H1 (cell line): ENCODE results near the gene IL17RE. TPM values are rescaled to one million over a fixed set of nuclear protein-coding genes. Genes with fewer than 3 reads are reported as not detected.

Experiments
- RXRA ChIP-seq: IDR thresholded peaks from 2 replicates; pipeline ENCODE4 v1.6.1; 2011; ENCODE audit warnings: low read depth, mild to moderate bottlenecking, low read length, moderate library complexity; ENCODE audit not compliant: insufficient read depth
- polyA plus RNA-seq, 7 experiments: library from polyadenylated mRNA; depleted of rRNA in 3 of 7; stranded (reverse) in 5 of 7; unstranded in 2 of 7; fragments of >200 nt in 5 of 7; fragments of 200-250 nt in 2 of 7; gene quantifications; 1 replicate in 5 of 7; 2 replicates in 1 of 7; 4 replicates in 1 of 7; pipeline versions ENCODE4 v1.2.1 to v1.2.3, GENCODE V29; 2011 to 2013; ENCODE audit warnings: missing spikeins in 2 of 7, mixed read lengths in 2 of 7
- total RNA-seq: library from RNA; stranded (reverse); fragmentation: NEBNext Ultra II Directional; extraction: Animal tissue kit (Norgen Biotek cat#: 25700); gene quantifications from 2 replicates; pipeline ENCODE4 v1.2.1, GENCODE V29; 2021

The IL17RE gene
- total and polyA plus RNA-seq, 2 of the 8 experiments (the other 6 are each of a cell fraction or from before 2014, with no cell fraction given): 3.4 to 4.9 TPM

DNA sequence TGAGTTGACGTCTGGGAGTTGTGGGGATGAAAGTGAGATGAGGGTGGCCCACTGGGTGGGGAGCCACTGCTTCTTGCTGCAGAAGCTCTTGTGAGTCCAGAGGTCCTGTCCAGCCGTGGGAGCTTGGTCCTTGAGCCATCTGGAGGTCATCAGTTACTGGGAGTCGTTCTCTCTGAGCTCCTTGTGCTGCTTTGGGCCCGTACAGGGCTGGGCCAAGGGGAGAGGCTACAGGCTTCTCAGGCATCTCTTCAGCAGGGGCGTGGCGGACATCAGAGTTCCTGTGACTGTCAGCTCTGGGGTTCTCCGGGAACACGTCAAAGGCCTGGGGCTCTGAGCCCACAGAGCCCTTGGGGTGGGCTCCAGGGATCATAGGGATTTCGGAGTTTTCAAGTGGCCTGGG lies 47.0 kb downstream of the IL17RE start (continued):
- no peak for TF ChIP-seq RXRA
- TF ChIP-seq, all 59 proteins: peak for 0
